Measurements from ENCODE around the gene SYNE3.

DNA sequence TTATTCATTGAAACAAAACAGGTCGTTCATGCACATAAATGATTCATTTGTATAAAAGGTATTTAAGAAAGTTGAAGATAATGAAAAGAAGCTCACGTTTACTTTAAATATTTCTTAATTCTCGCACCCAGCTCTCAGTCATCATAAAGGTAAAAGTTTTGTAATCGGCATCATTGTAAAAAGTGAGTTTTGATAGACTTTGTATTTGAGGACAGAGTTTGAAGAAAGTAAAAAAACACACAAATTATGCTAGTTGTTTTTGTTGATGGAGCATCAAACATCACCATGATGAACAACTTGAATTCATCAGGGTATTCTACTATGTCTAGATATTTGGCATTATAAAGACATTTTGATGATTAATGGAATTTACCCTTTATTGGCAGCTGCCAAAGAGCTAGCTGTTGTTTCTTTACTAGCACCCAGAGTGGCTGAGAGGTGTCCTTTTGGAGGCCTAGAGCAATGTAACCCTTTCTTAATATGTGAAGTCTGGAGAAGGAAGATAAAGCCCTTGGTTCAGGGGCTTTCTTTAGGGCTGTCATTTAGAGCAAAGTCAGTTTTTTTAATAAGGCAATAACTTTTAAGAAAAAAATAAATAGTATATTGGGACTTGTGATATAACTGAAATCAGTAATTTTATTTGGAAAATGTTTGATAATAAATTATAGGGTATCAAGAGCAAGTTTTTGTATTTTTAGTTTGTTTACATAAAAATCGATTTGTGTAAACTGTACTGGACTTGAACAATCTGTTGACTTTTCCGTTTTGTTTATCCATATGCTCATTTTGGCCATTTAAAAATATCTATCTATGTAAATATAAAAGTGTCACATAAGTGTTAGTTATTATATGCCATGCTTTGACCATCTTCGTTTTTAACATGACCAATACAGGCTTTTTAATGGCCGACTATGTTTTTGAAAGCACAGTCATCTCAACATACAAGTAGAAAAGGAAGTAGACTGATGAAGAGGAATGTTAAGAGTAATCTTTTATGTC lies 25.8 kb upstream of the SYNE3 start:
- TF ChIP-seq, protein P1, sequence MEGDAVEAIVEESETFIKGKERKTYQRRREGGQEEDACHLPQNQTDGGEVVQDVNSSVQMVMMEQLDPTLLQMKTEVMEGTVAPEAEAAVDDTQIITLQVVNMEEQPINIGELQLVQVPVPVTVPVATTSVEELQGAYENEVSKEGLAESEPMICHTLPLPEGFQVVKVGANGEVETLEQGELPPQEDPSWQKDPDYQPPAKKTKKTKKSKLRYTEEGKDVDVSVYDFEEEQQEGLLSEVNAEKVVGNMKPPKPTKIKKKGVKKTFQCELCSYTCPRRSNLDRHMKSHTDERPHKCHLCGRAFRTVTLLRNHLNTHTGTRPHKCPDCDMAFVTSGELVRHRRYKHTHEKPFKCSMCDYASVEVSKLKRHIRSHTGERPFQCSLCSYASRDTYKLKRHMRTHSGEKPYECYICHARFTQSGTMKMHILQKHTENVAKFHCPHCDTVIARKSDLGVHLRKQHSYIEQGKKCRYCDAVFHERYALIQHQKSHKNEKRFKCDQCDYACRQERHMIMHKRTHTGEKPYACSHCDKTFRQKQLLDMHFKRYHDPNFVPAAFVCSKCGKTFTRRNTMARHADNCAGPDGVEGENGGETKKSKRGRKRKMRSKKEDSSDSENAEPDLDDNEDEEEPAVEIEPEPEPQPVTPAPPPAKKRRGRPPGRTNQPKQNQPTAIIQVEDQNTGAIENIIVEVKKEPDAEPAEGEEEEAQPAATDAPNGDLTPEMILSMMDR (conservative IDR thresholded peaks at IDR 0.05; ENCODE audit: low read depth, low read length): no peak
- no peak for TF ChIP-seq EZH2phosphoT487 (IDR thresholded peaks at IDR 0.05; ENCODE audit: borderline replicate concordance, low read length)
